Gastroesophageal sphincter (tissue), 4 donors: ENCODE results near the gene RAB6A. TPM values are rescaled to one million over a fixed set of nuclear protein-coding genes. Genes with fewer than 3 reads are reported as not detected.
"Not testable (repeated sequence)": the region's sequence is repeated elsewhere in the genome, so short reads cannot be mapped to it uniquely, and the experiment has no call there.

Experiments used
- ATAC-seq: fragments of 150-250 bp; one replicate; pipeline ENCODE4 v1.9.1; 2016; ENCODE audit warnings: mild to moderate bottlenecking, moderate library complexity
- H3K27ac ChIP-seq, 4 donors: fragments of 200-600 bp; sonication (generic) in 3 of 4; 1 replicate in 3 of 4; 2 replicates in 1 of 4; pipeline ENCODE4 v1.5.1; 2016 to 2019
- H3K27me3 ChIP-seq: fragments of 200-600 bp; sonication (generic); one replicate; pipeline ENCODE4 v1.5.1; 2019
- H3K36me3 ChIP-seq, 2 donors: fragments of 200-600 bp; sonication (generic); one replicate each; pipeline ENCODE4 v1.5.1; 2019; ENCODE audit warnings: control low read depth in 1 of 2
- H3K4me1 ChIP-seq, 3 donors: fragments of 200-600 bp; sonication (generic); 1 replicate in 2 of 3; 2 replicates in 1 of 3; pipeline ENCODE4 v1.5.1; 2016 to 2019; ENCODE audit warnings: control low read depth in 2 of 3
- H3K4me3 ChIP-seq, 2 donors: fragments of 200-600 bp; sonication (generic); one replicate each; pipeline ENCODE4 v1.5.1; 2019; ENCODE audit warnings: mild to moderate bottlenecking in 1 of 2, moderate library complexity in 1 of 2
- H3K9me3 ChIP-seq, 3 donors: fragments of 200-600 bp; sonication (generic); one replicate each; pipeline ENCODE4 v1.5.1; 2017 to 2019; ENCODE audit warnings: control low read depth in 2 of 3
- EP300 ChIP-seq: sonication (generic); formaldehyde crosslinking; IDR thresholded peaks from one replicate; pipeline ENCODE4 v1.6.1; 2017; ENCODE audit warnings: antibody characterized with exemption, mild to moderate bottlenecking
- POLR2A ChIP-seq, 2 donors: fragments of 450-650 bp; IDR thresholded peaks; one replicate each; pipeline ENCODE4 v1.6.1; 2017; ENCODE audit warnings: antibody characterized with exemption in 2 of 2, mild to moderate bottlenecking in 2 of 2, moderate library complexity in 1 of 2
- POLR2AphosphoS5 ChIP-seq: sonication (generic); formaldehyde crosslinking; IDR thresholded peaks from one replicate; pipeline ENCODE4 v1.6.1; 2017; ENCODE audit warnings: antibody characterized with exemption
- WGBS, 2 donors: methylation state at CpG; one replicate each; pipeline ENCODE4 v1.1.5; 2018; ENCODE audit warnings: low coverage in 1 of 2; 5-methylcytosine and 5-hydroxymethylcytosine counted together
- total RNA-seq, 4 donors: library from RNA; depleted of rRNA; stranded (reverse); fragments of >200 nt; gene quantifications; one replicate each; pipeline ENCODE4 v1.1.0, GENCODE V29; 2016
- TF ChIP-seq, protein P1 (sequence below), 4 experiments: fragments of 200-600 bp in 2 of 4; fragments of 450-650 bp in 2 of 4; sonication (generic) in 1 of 4; IDR thresholded peaks; one replicate each; pipeline ENCODE4 v1.5.1; 2017 to 2019; ENCODE audit warnings: antibody characterized with exemption in 4 of 4, mild to moderate bottlenecking in 2 of 4, moderate library complexity in 2 of 4

Gene RAB6A
- total RNA-seq, 4 donors from 2014 or later = 134 to 168 (median 149) TPM

DNA sequence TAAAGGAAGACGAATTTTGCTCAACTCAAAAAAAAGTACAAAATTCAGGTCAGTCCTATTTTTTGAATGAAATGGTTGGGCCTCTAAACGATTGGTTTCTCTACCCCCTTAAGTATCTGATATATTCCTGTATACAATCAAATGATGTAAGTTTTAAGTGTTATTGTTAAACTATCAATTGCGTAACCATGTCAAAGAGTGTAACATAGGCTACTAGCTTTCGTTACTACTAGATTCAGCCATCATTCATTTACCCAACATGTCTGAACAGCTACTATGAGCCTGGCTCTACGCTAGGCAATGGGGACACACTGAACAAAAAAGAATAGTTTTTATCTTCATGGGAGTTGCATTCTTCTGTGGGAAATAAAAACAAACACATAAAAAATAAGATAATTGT lies 3.3 kb downstream of the RAB6A start:
- Histone ChIP-seq H3K4me1 (peaks cover 0 to 49% (median 5%) of the 10 kb centered on the region in 3 donors), H3K9me3 (no peaks in the 10 kb centered on the region), H3K27me3 (no peaks in the 10 kb centered on the region), H3K27ac (no peak overlapping the region), H3K36me3 (no peaks in the 10 kb centered on the region), H3K4me3 (no peak overlapping the region)
- WGBS, 2 donors = 83 to 94% methylated on average over 5 of the region's 5 CpGs
- TF ChIP-seq EP300 (no peak), POLR2A (IDR thresholded peaks at IDR 0.05) (no peak), POLR2AphosphoS5 (no peak)
- TF ChIP-seq, protein P1, sequence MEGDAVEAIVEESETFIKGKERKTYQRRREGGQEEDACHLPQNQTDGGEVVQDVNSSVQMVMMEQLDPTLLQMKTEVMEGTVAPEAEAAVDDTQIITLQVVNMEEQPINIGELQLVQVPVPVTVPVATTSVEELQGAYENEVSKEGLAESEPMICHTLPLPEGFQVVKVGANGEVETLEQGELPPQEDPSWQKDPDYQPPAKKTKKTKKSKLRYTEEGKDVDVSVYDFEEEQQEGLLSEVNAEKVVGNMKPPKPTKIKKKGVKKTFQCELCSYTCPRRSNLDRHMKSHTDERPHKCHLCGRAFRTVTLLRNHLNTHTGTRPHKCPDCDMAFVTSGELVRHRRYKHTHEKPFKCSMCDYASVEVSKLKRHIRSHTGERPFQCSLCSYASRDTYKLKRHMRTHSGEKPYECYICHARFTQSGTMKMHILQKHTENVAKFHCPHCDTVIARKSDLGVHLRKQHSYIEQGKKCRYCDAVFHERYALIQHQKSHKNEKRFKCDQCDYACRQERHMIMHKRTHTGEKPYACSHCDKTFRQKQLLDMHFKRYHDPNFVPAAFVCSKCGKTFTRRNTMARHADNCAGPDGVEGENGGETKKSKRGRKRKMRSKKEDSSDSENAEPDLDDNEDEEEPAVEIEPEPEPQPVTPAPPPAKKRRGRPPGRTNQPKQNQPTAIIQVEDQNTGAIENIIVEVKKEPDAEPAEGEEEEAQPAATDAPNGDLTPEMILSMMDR (IDR thresholded peaks at IDR 0.05) = no peak
- ATAC-seq = no peak

DNA sequence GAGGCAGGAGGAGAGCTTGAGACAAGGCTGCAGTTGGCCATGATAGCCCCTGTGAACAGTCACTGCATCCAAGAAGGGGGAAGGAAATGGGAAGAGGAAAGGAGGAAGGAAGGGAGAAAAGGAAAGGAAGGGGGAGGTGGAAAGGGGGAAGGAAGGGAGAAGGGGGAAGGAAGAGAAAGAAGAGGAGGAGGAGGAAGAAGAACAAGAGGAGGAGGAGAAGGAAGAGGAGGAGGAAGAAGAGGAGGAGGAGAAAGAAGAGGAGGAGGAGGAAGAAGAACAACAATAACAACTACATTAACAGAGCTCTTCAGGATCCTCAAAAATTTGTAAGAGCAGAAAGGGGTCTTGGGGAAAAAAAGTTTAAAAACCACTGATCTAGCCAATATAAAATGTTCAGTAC lies 5.2 kb downstream of the RAB6A start:
- H3K9me3 ChIP-seq = no peaks in the 10 kb centered on the region
- H3K4me1 ChIP-seq = peaks cover 0 to 65% (median 5%) of the 10 kb centered on the region in 3 donors
- no peaks in the 10 kb centered on the region for H3K36me3 ChIP-seq
- ATAC-seq = no peak
- TF ChIP-seq POLR2AphosphoS5 (no peak), POLR2A (IDR thresholded peaks at IDR 0.05) (no peak), EP300 (no peak)
- TF ChIP-seq, protein P1 (IDR thresholded peaks at IDR 0.05) = no peak
- no peak overlapping the region for H3K4me3 ChIP-seq
- H3K27ac ChIP-seq = no peak overlapping the region
- H3K27me3 ChIP-seq = no peaks in the 10 kb centered on the region

DNA sequence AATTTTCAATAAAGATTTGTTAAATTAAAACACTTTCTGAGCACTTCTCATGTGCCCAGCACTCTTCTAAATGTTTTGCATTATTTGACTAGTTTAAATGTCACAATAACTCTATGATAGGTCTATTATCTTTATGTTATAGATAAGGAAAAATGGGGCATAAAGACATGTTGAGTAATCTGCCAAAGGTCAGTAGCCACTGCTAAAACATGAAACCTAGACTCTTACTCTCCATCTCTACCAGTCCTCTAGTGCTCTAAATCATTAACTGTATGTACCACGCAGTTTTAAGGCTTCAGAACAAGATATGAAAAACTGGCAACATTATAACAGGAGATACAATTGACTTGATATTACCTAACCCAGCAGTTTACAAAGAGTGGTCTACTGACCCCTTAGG lies 6.9 kb downstream of the RAB6A start:
- 78 to 100% methylated on average over 1 of the region's 1 CpG for WGBS, 2 donors
- Histone ChIP-seq H3K27me3 (no peaks in the 10 kb centered on the region), H3K4me1 (peaks cover 0 to 75% (median 4%) of the 10 kb centered on the region in 3 donors), H3K9me3 (no peaks in the 10 kb centered on the region), H3K36me3 (no peaks in the 10 kb centered on the region), H3K27ac (no peak overlapping the region), H3K4me3 (no peak overlapping the region)
- no peak for ATAC-seq
- TF ChIP-seq POLR2AphosphoS5 (no peak), EP300 (no peak), POLR2A (IDR thresholded peaks at IDR 0.05) (no peak)
- TF ChIP-seq, protein P1 (IDR thresholded peaks at IDR 0.05) = no peak

DNA sequence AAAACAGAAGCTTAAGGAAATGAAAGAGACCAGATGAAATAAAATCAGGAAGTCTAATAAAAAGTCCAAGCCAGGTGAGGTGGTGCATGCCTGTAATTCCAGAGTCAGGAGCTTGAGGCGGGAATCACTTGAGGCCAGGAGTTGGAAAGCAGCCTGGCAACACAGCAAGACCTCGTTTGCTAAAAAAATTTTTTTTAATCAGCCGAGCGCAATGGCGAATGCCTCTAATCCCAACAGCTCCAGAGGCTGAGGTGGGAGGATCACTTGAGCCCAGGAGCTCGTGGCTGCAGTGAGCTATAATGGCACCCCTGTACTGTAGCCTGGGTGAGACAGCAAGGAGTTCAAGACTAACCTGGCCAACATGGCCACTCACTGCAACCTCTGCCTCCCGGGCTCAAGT lies 8.0 kb downstream of the RAB6A start:
- H3K36me3 ChIP-seq = no peaks in the 10 kb centered on the region
- H3K9me3 ChIP-seq = no peaks in the 10 kb centered on the region
- H3K4me3 ChIP-seq = no peak overlapping the region
- no peaks in the 10 kb centered on the region for H3K27me3 ChIP-seq
- no peak for ATAC-seq
- no peak overlapping the region for H3K27ac ChIP-seq
- 42 to 60% methylated on average over 2 of the region's 7 CpGs for WGBS, 2 donors
- H3K4me1 ChIP-seq = peaks cover 0 to 66% (median 0%) of the 10 kb centered on the region in 3 donors
- no peak for TF ChIP-seq POLR2AphosphoS5
- TF ChIP-seq, protein P1 (IDR thresholded peaks at IDR 0.05) = no peak
- TF ChIP-seq POLR2A (IDR thresholded peaks at IDR 0.05) = no peak
- no peak for TF ChIP-seq EP300

DNA sequence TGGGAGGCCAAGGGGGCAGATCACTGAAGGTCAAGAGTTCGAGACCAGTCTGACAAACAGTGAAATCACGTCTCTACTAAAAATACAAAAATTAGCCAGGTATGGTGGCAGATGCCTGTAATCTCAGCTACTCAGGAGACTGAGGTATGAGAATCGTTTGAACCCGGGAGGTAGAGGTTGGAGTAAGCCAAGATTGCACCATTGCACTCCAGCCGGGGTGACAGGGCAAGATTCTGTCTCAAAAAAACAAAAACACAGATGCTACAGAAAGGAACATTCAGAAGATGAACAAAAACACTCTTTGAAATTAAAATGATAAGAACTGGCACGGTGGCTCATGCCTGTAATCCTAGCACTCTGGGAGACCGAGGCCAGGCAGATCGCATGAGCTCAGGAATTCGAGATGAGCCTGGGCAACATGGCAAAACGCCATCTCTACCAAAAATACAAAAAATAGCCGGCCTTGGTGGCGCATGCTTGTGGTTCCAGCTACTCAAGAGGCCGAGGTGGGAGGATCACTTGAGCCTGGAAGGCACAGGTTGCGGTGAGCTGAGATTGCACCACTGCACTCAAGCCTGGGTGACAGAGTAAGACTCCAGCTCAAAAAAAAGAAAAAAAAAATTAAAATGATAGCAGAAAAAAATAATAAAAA lies 8.5 kb downstream of the RAB6A start:
- Histone ChIP-seq H3K4me1 (peaks cover 0 to 67% (median 0%) of the 10 kb centered on the region in 3 donors), H3K4me3 (no peak overlapping the region)
- ATAC-seq = no peak

DNA sequence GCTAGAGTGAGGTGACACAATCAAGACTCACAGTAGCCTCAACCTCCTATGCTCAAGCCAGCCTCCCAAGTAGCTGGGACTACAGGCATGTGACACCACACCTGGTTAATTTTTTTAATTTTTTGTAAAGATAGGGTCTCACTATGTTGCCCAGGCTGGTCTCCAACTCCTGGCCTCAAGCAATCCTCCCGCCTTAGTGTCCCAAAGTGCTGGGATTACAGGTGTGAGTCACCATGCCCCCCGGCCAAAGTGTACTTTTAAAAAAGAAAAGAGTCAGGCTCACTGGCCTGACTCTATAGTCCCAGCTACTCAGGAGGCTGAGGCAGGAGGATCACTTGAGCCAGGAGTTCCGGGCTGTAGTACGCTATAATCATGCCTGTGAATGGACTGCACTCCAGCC lies 10.0 kb downstream of the RAB6A start:
- not testable (repeated sequence) for H3K27me3 ChIP-seq, H3K9me3 ChIP-seq, H3K27ac ChIP-seq, ATAC-seq, H3K36me3 ChIP-seq, H3K4me3 ChIP-seq
- peaks cover 0 to 66% (median 0%) of the 10 kb centered on the region in 3 donors for H3K4me1 ChIP-seq
- 76% methylated on average over 2 of the region's 4 CpGs; no CpG with 5 or more reads in 1 of the 2 donors for WGBS, 2 donors

More for the DNA sequence above, 8.5 kb downstream of the RAB6A start:
- 68 to 77% methylated on average over 4 to 11 of the region's 14 CpGs for whole genome bisulfite sequencing, 2 donors
- Histone ChIP-seq H3K27me3 (no peaks in the 10 kb centered on the region), H3K36me3 (no peaks in the 10 kb centered on the region), H3K27ac (no peak overlapping the region), H3K9me3 (no peaks in the 10 kb centered on the region)
- no peak for TF ChIP-seq POLR2AphosphoS5
- no peak for TF ChIP-seq EP300
- TF ChIP-seq, protein P1 (IDR thresholded peaks at IDR 0.05) = no peak
- TF ChIP-seq POLR2A (IDR thresholded peaks at IDR 0.05) = no peak
